K562 (cell line): ENCODE results near the gene BCL6B. TPM values are rescaled to one million over a fixed set of nuclear protein-coding genes. Genes with fewer than 3 reads are reported as not detected.

Experiments used
- ATAC-seq: fragments of 200-7000 bp; cut with Tn5 transposase; 3 replicates; pipeline ENCODE4 v1.9.1; 2020; ENCODE audit warnings: moderate library complexity
- BruUV-seq: library from RNA; stranded (reverse); fragments of 400-500 nt; replicated peaks from 2 replicates; lab custom pipeline; 2021; lab: Mats Ljungman, UMichigan
- CTCF ChIA-PET: fragments of 300-600 bp; formaldehyde crosslinking; extraction: SDS; loops from one replicate; lab custom pipeline; 2021; ENCODE audit warnings: low intra/inter-chr PET ratio; lab: Yijun Ruan, JAX
- POLR2A ChIA-PET: fragments of 300-600, 350-650 bp; sonication (Branson Sonifier 250); formaldehyde crosslinking; extraction: SDS; loops from one replicate; lab custom pipeline; 2021; ENCODE audit warnings: antibody characterized with exemption, inconsistent platforms; lab: Yijun Ruan, JAX
- DNase-seq, 4 experiments: peaks; one replicate each; pipeline versions ENCODE4 v3.0.0 to v3.0.0-alpha.2; 2011 to 2018; ENCODE audit warnings: low spot score in 3 of 4, mixed read lengths in 3 of 4; ENCODE audit errors: extremely low read depth in 1 of 4
- FAIRE-seq: peaks from 2 replicates; lab custom pipeline; 2011; peaks lifted over from hg19 to GRCh38; lab: Jason Lieb, UNC
- H2AFZ ChIP-seq: 2 replicates; pipeline ENCODE4 v1.6.0; 2011; ENCODE audit warnings: low read depth, low read length, control low read depth, inconsistent platforms
- H3K27ac ChIP-seq: fragments of 200-600 bp; 3 replicates; pipeline ENCODE4 v1.8.0; 2011; ENCODE audit warnings: low read depth, mild to moderate bottlenecking, control low read depth, inconsistent platforms, low read length, moderate library complexity, mixed read lengths; ENCODE audit errors: extremely low read depth
- H3K27me3 ChIP-seq, 2 experiments: fragments of 300-600 bp in 1 of 2; 2 replicates in 1 of 2; 3 replicates in 1 of 2; pipeline versions ENCODE4 v1.6.0 to v1.8.0; 2011; ENCODE audit warnings: inconsistent platforms in 2 of 2, low read length in 2 of 2, mild to moderate bottlenecking in 1 of 2, mixed read lengths in 1 of 2, moderate library complexity in 1 of 2; ENCODE audit not compliant: control insufficient read depth in 2 of 2, insufficient read depth in 2 of 2
- H3K36me3 ChIP-seq: fragments of 300-600 bp; 3 replicates; pipeline ENCODE4 v1.8.0; 2011; ENCODE audit warnings: mild to moderate bottlenecking, low read length, inconsistent platforms; ENCODE audit not compliant: control insufficient read depth, insufficient read depth
- H3K4me1 ChIP-seq, 2 experiments: fragments of 200-600 bp in 1 of 2; replicated peaks in 1 of 2; 2 replicates in 1 of 2; 3 replicates in 1 of 2; pipeline versions ENCODE4 v1.5.1 to v1.8.0; 2011; ENCODE audit warnings: inconsistent platforms in 2 of 2, low read length in 2 of 2, mild to moderate bottlenecking in 1 of 2, mixed read lengths in 1 of 2, moderate library complexity in 1 of 2; ENCODE audit not compliant: control insufficient read depth in 2 of 2, insufficient read depth in 2 of 2
- H3K4me2 ChIP-seq: 2 replicates; pipeline ENCODE4 v1.6.1; 2011; ENCODE audit warnings: low read length, control low read depth, inconsistent platforms, mixed read lengths; ENCODE audit not compliant: insufficient read depth
- H3K4me3 ChIP-seq: fragments of 200-600 bp; sonication (generic), shearing (Covaris generic); 2 replicates; pipeline ENCODE4 v1.5.1; 2016; ENCODE audit warnings: control low read depth, inconsistent platforms
- H3K79me2 ChIP-seq: fragments of 200-600 bp; 3 replicates; pipeline ENCODE4 v1.8.0; 2011; ENCODE audit warnings: low read length, inconsistent platforms; ENCODE audit not compliant: control insufficient read depth, insufficient read depth
- H3K9ac ChIP-seq, 2 experiments: 2 replicates each; pipeline versions ENCODE4 v1.6.0 to v1.6.1; 2011; ENCODE audit warnings: low read depth in 2 of 2, low read length in 2 of 2, control low read depth in 1 of 2, inconsistent platforms in 1 of 2, mild to moderate bottlenecking in 1 of 2, mixed read lengths in 1 of 2; ENCODE audit not compliant: insufficient read depth in 1 of 2
- H3K9me1 ChIP-seq: one replicate; pipeline ENCODE4 v1.6.0; 2011; ENCODE audit warnings: inconsistent platforms, mild to moderate bottlenecking, low read length, moderate library complexity; ENCODE audit not compliant: control insufficient read depth, insufficient read depth
- H3K9me3 ChIP-seq: replicated peaks from 2 replicates; pipeline ENCODE4 v1.5.1; 2011; ENCODE audit warnings: low read depth, low read length, inconsistent platforms; ENCODE audit not compliant: control insufficient read depth, insufficient read depth
- H4K20me1 ChIP-seq: replicated peaks from 2 replicates; pipeline ENCODE4 v1.6.1; 2011; ENCODE audit warnings: low read length, inconsistent platforms, mixed read lengths; ENCODE audit not compliant: control insufficient read depth, insufficient read depth
- BCOR ChIP-seq: fragments of 450-650 bp; IDR thresholded peaks from 2 replicates; pipeline ENCODE4 v1.6.1; 2016
- EP300 ChIP-seq: IDR thresholded peaks from 2 replicates; pipeline ENCODE4 v1.6.1; 2012; ENCODE audit warnings: low read length, improper control_type of control experiment
- GATAD2A ChIP-seq: fragments of 450-650 bp; IDR thresholded peaks from 2 replicates; pipeline ENCODE4 v1.6.1; 2017
- PRMT5 ChIP-seq: sonication (generic); formaldehyde crosslinking; IDR thresholded peaks from 2 replicates; pipeline ENCODE4 v1.5.0; 2020; ENCODE audit warnings: missing genetic modification reagents
- RB1 ChIP-seq: fragments of 450-650 bp; IDR thresholded peaks from 2 replicates; pipeline ENCODE4 v1.6.1; 2017; ENCODE audit warnings: low read depth, mild to moderate bottlenecking
- SRSF9 ChIP-seq: fragments of 200-400 bp; formaldehyde crosslinking; IDR thresholded peaks from 2 replicates; pipeline ENCODE4 v1.6.1; 2017; ENCODE audit warnings: low read depth, low read length, borderline replicate concordance
- SUPT5H ChIP-seq: fragments of 450-650 bp; IDR thresholded peaks from 2 replicates; pipeline ENCODE4 v1.6.1; 2016
- ZNF696 ChIP-seq: fragments of 250-450 bp; sonication (Bioruptor Pico); conservative IDR thresholded peaks from 2 replicates; pipeline ENCODE4 v1.4.0; 2020; ENCODE audit warnings: mild to moderate bottlenecking, moderate library complexity
- ZNF75A ChIP-seq: fragments of 450-650 bp; formaldehyde crosslinking; IDR thresholded peaks from 2 replicates; pipeline ENCODE4 v1.4.0; 2020; ENCODE audit warnings: mild to moderate bottlenecking
- ZNF76 ChIP-seq: fragments of 250-450 bp; sonication (Bioruptor Pico); IDR thresholded peaks from 2 replicates; pipeline ENCODE4 v1.4.0; 2020; ENCODE audit warnings: mild to moderate bottlenecking, moderate library complexity, borderline replicate concordance
- WGBS: fragments of 100-300 bp; shearing (Covaris generic); methylation state at CpG from one replicate; pipeline ENCODE4 v1.1.6; 2016; ENCODE audit warnings: low coverage, mixed read lengths; ENCODE audit not compliant: insufficient coverage; ENCODE audit errors: missing lambda C conversion rate; 5-methylcytosine and 5-hydroxymethylcytosine counted together
- in situ Hi-C: fragments of 300-500 bp; cut with MboI; formaldehyde crosslinking; loops from 4 replicates; pipeline ENCODE4 v1.15.0; 2018; ENCODE audit warnings: inconsistent platforms, mixed read lengths
- intact Hi-C: fragments of 100-400 bp; cut with micrococcal nuclease; formaldehyde crosslinking; loops from 2 replicates; pipeline ENCODE4 v1.14.2; 2022
- polyA plus RNA-seq, 8 experiments: library from polyadenylated mRNA; depleted of rRNA in 4 of 8; stranded (reverse) in 5 of 8; unstranded in 3 of 8; fragments of >200 nt; fragmentation: Nextera tagmentation in 2 of 8; fragmentation: Illumina TruSeq in 1 of 8; extraction: Ambion mirVana in 2 of 8; extraction: Trizol in 1 of 8; gene quantifications; 2 replicates each; pipeline versions ENCODE4 v1.2.1 to v1.2.3, GENCODE V29; 2011 to 2014; ENCODE audit warnings: inconsistent platforms in 1 of 8, missing spikeins in 1 of 8
- total RNA-seq, 7 experiments: library from RNA; depleted of rRNA in 6 of 7; stranded (reverse); fragments of >200 nt in 6 of 7; fragmentation: Illumina TruSeq in 2 of 7; extraction: Trizol in 2 of 7; gene quantifications; 2 replicates each; pipeline versions ENCODE4 v1.2.1 to v1.2.3, GENCODE V29; 2011 to 2021; ENCODE audit warnings: low replicate concordance in 1 of 7
- TF ChIP-seq, protein P1 (sequence below): sonication (generic); formaldehyde crosslinking; IDR thresholded peaks from 2 replicates; pipeline ENCODE4 v1.8.0; 2022; ENCODE audit warnings: missing genetic modification reagents, mild to moderate bottlenecking, borderline replicate concordance
- TF ChIP-seq, protein P2 (sequence below): fragments of 250-450 bp; sonication (Bioruptor Pico); IDR thresholded peaks from 2 replicates; pipeline ENCODE4 v1.8.0; 2022; ENCODE audit warnings: inconsistent platforms, mild to moderate bottlenecking, moderate library complexity, borderline replicate concordance

BCL6B gene
- total and polyA plus RNA-seq, 9 of the 15 experiments (the other 6 are each of a cell fraction or from before 2014, with no cell fraction given), result 0.89 to 5.0 (median 3.6) TPM

DNA sequence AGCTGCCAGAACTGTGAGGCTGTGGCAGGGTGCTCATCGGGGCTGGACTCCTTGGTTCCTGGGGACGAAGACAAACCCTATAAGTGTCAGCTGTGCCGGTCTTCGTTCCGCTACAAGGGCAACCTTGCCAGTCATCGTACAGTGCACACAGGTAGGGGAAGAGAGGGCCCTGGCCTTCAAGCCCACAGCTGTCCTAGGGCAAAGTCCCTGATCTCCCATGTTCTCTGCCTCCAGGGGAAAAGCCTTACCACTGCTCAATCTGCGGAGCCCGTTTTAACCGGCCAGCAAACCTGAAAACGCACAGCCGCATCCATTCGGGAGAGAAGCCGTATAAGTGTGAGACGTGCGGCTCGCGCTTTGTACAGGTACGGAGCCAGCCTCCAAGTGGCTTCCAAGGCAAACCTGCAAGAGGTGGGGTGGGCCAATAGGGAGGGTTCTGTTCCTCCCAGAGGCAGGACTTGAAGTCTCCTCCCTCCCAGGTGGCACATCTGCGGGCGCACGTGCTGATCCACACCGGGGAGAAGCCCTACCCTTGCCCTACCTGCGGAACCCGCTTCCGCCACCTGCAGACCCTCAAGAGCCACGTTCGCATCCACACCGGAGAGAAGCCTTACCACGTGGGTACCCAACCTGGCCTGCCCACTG is 3.7 kb downstream of the BCL6B start:
- Histone ChIP-seq H3K4me1 (peaks cover 27 to 35% of the 10 kb centered on the region in 2 experiments), H3K9me1 (no peaks in the 10 kb centered on the region), H3K79me2 (peaks cover 16% of the 10 kb centered on the region), H4K20me1 (no peaks in the 10 kb centered on the region), H3K9me3 (no peaks in the 10 kb centered on the region), H3K27ac (no peak overlapping the region), H3K27me3 (no peaks in the 10 kb centered on the region), H3K4me2 (no peak overlapping the region), H3K9ac (peak overlapping the region in 1 of 2 experiments; percentile 50; a peak in 2 of 4 replicates), H3K36me3 (peaks cover 10% of the 10 kb centered on the region; the same call in 2 of the 3 replicates), H3K4me3 (no peak overlapping the region), H2AFZ (no peak overlapping the region)
- no peak for TF ChIP-seq ZNF75A (CRISPR knock-in tag)
- no peak for TF ChIP-seq ZNF696 (CRISPR knock-in tag)
- no peak for TF ChIP-seq GATAD2A
- TF ChIP-seq BCOR, result no peak
- TF ChIP-seq ZNF76 (CRISPR knock-in tag), result no peak
- no peak for TF ChIP-seq PRMT5 (CRISPR knock-in tag)
- no peak for TF ChIP-seq SUPT5H
- TF ChIP-seq, protein P1, sequence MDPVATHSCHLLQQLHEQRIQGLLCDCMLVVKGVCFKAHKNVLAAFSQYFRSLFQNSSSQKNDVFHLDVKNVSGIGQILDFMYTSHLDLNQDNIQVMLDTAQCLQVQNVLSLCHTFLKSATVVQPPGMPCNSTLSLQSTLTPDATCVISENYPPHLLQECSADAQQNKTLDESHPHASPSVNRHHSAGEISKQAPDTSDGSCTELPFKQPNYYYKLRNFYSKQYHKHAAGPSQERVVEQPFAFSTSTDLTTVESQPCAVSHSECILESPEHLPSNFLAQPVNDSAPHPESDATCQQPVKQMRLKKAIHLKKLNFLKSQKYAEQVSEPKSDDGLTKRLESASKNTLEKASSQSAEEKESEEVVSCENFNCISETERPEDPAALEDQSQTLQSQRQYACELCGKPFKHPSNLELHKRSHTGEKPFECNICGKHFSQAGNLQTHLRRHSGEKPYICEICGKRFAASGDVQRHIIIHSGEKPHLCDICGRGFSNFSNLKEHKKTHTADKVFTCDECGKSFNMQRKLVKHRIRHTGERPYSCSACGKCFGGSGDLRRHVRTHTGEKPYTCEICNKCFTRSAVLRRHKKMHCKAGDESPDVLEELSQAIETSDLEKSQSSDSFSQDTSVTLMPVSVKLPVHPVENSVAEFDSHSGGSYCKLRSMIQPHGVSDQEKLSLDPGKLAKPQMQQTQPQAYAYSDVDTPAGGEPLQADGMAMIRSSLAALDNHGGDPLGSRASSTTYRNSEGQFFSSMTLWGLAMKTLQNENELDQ, result no peak
- TF ChIP-seq SRSF9, result no peak
- TF ChIP-seq EP300, result no peak
- no peak for TF ChIP-seq RB1
- TF ChIP-seq, protein P2, sequence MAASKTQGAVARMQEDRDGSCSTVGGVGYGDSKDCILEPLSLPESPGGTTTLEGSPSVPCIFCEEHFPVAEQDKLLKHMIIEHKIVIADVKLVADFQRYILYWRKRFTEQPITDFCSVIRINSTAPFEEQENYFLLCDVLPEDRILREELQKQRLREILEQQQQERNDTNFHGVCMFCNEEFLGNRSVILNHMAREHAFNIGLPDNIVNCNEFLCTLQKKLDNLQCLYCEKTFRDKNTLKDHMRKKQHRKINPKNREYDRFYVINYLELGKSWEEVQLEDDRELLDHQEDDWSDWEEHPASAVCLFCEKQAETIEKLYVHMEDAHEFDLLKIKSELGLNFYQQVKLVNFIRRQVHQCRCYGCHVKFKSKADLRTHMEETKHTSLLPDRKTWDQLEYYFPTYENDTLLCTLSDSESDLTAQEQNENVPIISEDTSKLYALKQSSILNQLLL (CRISPR knock-in tag), result no peak
- ATAC-seq (no peak), FAIRE-seq (no peak), DNase-seq (no peak)
- WGBS, result 90% methylated on average over 18 of the region's 29 CpGs
- ChIA-PET CTCF (no interaction called here), POLR2A (no interaction called here)
- intact Hi-C loops, result no loop called here
- BruUV-seq, result no TSS peak
- in situ Hi-C loops, result loop anchor here (25.0 kb wide), 1 partner anchor 536 kb away; the partner anchor contains the start of genes SENP3 and TNFSF13
